ENCODE data around the gene SHC3. TPM values are rescaled to one million over a fixed set of nuclear protein-coding genes. Genes with fewer than 3 reads are reported as not detected.

The SHC3 gene
- total RNA-seq, 1 experiment from 2014 or later: 0.27 TPM

DNA sequence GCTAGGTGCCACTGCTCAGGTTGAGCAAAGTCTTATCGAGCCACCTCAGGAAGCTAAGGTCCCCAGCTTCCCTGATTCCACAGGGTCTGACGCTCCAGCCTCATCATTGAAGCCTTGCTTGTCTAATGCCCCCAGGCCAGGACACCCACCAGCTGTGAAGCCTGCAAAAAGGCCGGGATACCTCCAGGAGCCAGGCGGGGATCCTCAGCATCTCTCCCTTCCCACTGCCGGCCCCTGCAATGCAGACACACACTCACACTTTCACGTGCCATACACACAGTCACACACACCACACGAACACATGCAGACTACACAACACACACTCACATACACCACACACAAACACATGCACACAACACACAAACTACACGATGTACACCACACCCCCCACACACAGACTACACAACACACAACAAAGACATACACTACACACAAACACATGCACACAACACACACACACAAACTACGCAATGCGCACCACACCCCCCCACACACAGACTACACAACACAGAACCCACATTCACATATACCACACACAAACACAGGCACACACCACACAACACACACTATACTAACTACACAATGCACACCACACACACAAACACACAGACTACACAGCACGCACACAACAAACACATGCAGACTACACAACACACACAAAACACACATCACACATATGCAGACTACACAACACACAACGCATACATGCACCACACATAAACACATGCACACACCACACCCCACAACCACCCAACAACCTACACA, 205.2 kb downstream of the SHC3 start (continued):
- TF ChIP-seq, protein P1, sequence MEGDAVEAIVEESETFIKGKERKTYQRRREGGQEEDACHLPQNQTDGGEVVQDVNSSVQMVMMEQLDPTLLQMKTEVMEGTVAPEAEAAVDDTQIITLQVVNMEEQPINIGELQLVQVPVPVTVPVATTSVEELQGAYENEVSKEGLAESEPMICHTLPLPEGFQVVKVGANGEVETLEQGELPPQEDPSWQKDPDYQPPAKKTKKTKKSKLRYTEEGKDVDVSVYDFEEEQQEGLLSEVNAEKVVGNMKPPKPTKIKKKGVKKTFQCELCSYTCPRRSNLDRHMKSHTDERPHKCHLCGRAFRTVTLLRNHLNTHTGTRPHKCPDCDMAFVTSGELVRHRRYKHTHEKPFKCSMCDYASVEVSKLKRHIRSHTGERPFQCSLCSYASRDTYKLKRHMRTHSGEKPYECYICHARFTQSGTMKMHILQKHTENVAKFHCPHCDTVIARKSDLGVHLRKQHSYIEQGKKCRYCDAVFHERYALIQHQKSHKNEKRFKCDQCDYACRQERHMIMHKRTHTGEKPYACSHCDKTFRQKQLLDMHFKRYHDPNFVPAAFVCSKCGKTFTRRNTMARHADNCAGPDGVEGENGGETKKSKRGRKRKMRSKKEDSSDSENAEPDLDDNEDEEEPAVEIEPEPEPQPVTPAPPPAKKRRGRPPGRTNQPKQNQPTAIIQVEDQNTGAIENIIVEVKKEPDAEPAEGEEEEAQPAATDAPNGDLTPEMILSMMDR (IDR thresholded peaks at IDR 0.05 in 2 of 3, conservative IDR thresholded peaks at IDR 0.05 in 1 of 3; ENCODE audit: borderline replicate concordance in 1 of 3, insufficient read depth in 1 of 3, low read depth in 2 of 3, low read length in 2 of 3): no peak
- no peak for TF ChIP-seq RAD21 (IDR thresholded peaks at IDR 0.05; ENCODE audit: low read depth)

DNA sequence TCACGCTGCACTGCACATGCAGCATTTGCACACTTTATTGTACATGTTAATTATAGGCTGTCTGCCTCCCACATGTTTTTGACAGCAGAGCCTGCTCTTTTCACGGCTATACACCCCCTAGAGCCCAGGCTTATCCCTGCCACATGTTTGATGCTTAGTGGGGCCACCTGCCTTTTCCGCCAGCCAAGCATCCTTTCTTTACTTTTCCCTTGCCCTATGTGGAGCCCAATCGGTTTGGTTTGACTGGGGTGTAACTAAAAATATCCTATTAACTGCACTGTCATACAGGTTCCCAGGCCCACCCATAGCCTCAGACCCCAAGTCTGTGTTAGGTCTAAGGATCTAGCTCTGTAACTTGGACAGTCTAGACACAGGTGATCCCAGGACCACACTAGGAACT, 206.2 kb downstream of the SHC3 start:
- no peaks in the 10 kb centered on the region for H4K20me1 ChIP-seq (ENCODE audit: insufficient read depth)
- H3K27ac ChIP-seq (ENCODE audit: low read depth, low read length): no peak overlapping the region
- peaks cover 0 to 6% of the 10 kb centered on the region in 2 experiments; a peak in 1 of 4 replicates for H3K4me1 ChIP-seq (ENCODE audit: control insufficient read depth in 1 of 2, insufficient read depth in 2 of 2, low read length in 2 of 2)
- TF ChIP-seq, protein P2, sequence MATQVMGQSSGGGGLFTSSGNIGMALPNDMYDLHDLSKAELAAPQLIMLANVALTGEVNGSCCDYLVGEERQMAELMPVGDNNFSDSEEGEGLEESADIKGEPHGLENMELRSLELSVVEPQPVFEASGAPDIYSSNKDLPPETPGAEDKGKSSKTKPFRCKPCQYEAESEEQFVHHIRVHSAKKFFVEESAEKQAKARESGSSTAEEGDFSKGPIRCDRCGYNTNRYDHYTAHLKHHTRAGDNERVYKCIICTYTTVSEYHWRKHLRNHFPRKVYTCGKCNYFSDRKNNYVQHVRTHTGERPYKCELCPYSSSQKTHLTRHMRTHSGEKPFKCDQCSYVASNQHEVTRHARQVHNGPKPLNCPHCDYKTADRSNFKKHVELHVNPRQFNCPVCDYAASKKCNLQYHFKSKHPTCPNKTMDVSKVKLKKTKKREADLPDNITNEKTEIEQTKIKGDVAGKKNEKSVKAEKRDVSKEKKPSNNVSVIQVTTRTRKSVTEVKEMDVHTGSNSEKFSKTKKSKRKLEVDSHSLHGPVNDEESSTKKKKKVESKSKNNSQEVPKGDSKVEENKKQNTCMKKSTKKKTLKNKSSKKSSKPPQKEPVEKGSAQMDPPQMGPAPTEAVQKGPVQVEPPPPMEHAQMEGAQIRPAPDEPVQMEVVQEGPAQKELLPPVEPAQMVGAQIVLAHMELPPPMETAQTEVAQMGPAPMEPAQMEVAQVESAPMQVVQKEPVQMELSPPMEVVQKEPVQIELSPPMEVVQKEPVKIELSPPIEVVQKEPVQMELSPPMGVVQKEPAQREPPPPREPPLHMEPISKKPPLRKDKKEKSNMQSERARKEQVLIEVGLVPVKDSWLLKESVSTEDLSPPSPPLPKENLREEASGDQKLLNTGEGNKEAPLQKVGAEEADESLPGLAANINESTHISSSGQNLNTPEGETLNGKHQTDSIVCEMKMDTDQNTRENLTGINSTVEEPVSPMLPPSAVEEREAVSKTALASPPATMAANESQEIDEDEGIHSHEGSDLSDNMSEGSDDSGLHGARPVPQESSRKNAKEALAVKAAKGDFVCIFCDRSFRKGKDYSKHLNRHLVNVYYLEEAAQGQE (IDR thresholded peaks at IDR 0.05; ENCODE audit: low read depth): no peak
- TF ChIP-seq POLR2AphosphoS5 (IDR thresholded peaks at IDR 0.05; ENCODE audit: low read depth, low read length) (no peak), SP1 (IDR thresholded peaks at IDR 0.05; ENCODE audit: low read depth) (no peak), SRF (IDR thresholded peaks at IDR 0.05; ENCODE audit: low read depth) (no peak), POLR2A (IDR thresholded peaks at IDR 0.05; ENCODE audit: borderline replicate concordance, extremely low read depth, insufficient read depth, insufficient read length) (no peak), CBX3 (IDR thresholded peaks at IDR 0.05; ENCODE audit: low read depth) (no peak), SIN3A (IDR thresholded peaks at IDR 0.05; ENCODE audit: low read depth) (no peak), RAD21 (IDR thresholded peaks at IDR 0.05; ENCODE audit: low read depth) (no peak), FOSL1 (IDR thresholded peaks at IDR 0.05; ENCODE audit: low read depth) (no peak), ZFX (IDR thresholded peaks at IDR 0.05) (no peak), ZNF274 (IDR thresholded peaks at IDR 0.05; ENCODE audit: low read depth, low read length) (no peak), EZH2phosphoT487 (IDR thresholded peaks at IDR 0.05; ENCODE audit: borderline replicate concordance) (no peak), JUND (IDR thresholded peaks at IDR 0.05) (no peak), CEBPB (IDR thresholded peaks at IDR 0.05; ENCODE audit: low read depth) (no peak), ELF1 (IDR thresholded peaks at IDR 0.05; ENCODE audit: borderline replicate concordance, low read depth) (no peak)
- TF ChIP-seq, protein P1 (IDR thresholded peaks at IDR 0.05 in 2 of 3, conservative IDR thresholded peaks at IDR 0.05 in 1 of 3; ENCODE audit: borderline replicate concordance in 1 of 3, insufficient read depth in 1 of 3, low read depth in 2 of 3, low read length in 2 of 3): no peak
- TF ChIP-seq, protein P3, sequence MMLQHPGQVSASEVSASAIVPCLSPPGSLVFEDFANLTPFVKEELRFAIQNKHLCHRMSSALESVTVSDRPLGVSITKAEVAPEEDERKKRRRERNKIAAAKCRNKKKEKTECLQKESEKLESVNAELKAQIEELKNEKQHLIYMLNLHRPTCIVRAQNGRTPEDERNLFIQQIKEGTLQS (IDR thresholded peaks at IDR 0.05): no peak
- H3K27me3 ChIP-seq (ENCODE audit: insufficient read depth, low read length): 0 out of 2 replicates have a peak, but pooled peaks cover 7% of the 10 kb centered on the region
- no peak overlapping the region for H3K4me3 ChIP-seq (replicated peaks in 1 of 2; ENCODE audit: low read depth in 1 of 2, low read length in 2 of 2)
- intact Hi-C loops (cut with micrococcal nuclease): no loop called here
- CTCF ChIA-PET: no interaction called here
- POLR2A ChIA-PET: no interaction called here
- no TSS peak for BruUV-seq (replicated peaks)
- H3K9me2 ChIP-seq (ENCODE audit: insufficient read depth): no peaks in the 10 kb centered on the region
- H3K36me3 ChIP-seq (ENCODE audit: control insufficient read depth in 1 of 2, insufficient read depth in 2 of 2, low read length in 2 of 2): no peaks in the 10 kb centered on the region
- no peak overlapping the region for H2AFZ ChIP-seq (ENCODE audit: low read depth, low read length, poor library complexity, severe bottlenecking)
- DNase-seq (ENCODE audit: low read depth, low spot score): no peak
- RAD21 ChIA-PET (ENCODE audit: low non-redundant PET in 1 of 2, low total read pairs in 2 of 2, uncharacterized antibody in 2 of 2, unreplicated experiment in 2 of 2): no interaction called here
- no peaks in the 10 kb centered on the region for H3K79me2 ChIP-seq (ENCODE audit: insufficient read depth, low read length)
- no peaks in the 10 kb centered on the region; a peak in 1 of 4 replicates for H3K9me3 ChIP-seq (ENCODE audit: control insufficient read depth in 1 of 2, insufficient read depth in 1 of 2, low read depth in 1 of 2, low read length in 2 of 2)
- H3K9ac ChIP-seq (ENCODE audit: low read length): no peak overlapping the region
- H3K4me2 ChIP-seq (ENCODE audit: low read length): no peak overlapping the region
- no peak for ATAC-seq

Measured in HCT116 (cell line).